ENCODE results near the gene PDE1A.

- TF ChIP-seq CTCF (IDR thresholded peaks at IDR 0.05; ENCODE audit: poor library complexity): no peak
- TF ChIP-seq EZH2phosphoT487 (IDR thresholded peaks at IDR 0.05; ENCODE audit: low read depth, severe bottlenecking, unreplicated experiment): no peak
Measured at GRCh38 chr2:182448371-182448770, 21.5 kb upstream of the PDE1A start.
